BLaER1 treated with 17β-estradiol and CSF1 and Interleukin-3, amounts not matched to agents 10 nM and 100 nM (cell line): ENCODE measurements around the gene RALGAPA2.

Source experiments
- H3K27ac ChIP-seq, 11 experiments: shearing (Covaris generic); formaldehyde crosslinking; 2 replicates each; pipeline ENCODE4 v1.8.1; 2022
- H3K27me3 ChIP-seq, 11 experiments: shearing (Covaris generic); formaldehyde crosslinking; 2 replicates each; pipeline ENCODE4 v1.8.1; 2022
- H3K36me3 ChIP-seq, 11 experiments: shearing (Covaris generic); formaldehyde crosslinking; 2 replicates each; pipeline ENCODE4 v1.8.1; 2022
- H3K4me1 ChIP-seq, 10 experiments: shearing (Covaris generic); formaldehyde crosslinking; 2 replicates each; pipeline ENCODE4 v1.8.1; 2022
- H3K4me2 ChIP-seq, 11 experiments: shearing (Covaris generic); formaldehyde crosslinking; 2 replicates each; pipeline ENCODE4 v1.8.1; 2022
- H3K4me3 ChIP-seq, 10 experiments: shearing (Covaris generic); formaldehyde crosslinking; 2 replicates each; pipeline ENCODE4 v1.8.1; 2022
- H3K9ac ChIP-seq, 11 experiments: shearing (Covaris generic); formaldehyde crosslinking; 2 replicates each; pipeline ENCODE4 v1.8.1; 2022
- H3K9me3 ChIP-seq, 11 experiments: shearing (Covaris generic); formaldehyde crosslinking; replicated peaks in 1 of 11; 2 replicates each; pipeline ENCODE4 v1.8.1; 2022
- H4K20me1 ChIP-seq, 11 experiments: shearing (Covaris generic); formaldehyde crosslinking; 2 replicates each; pipeline ENCODE4 v1.8.1; 2022
- Cebpa-rat ChIP-seq, 11 experiments: shearing (Covaris generic); IDR thresholded peaks; 2 replicates each; pipeline ENCODE4 v1.8.1; 2022

Gene RALGAPA2

GRCh38 chr20:20446001-20446400, 266.4 kb downstream of the RALGAPA2 start:
- Histone ChIP-seq H3K36me3 (no peaks in the 10 kb centered on the region), H3K27me3 (no peaks in the 10 kb centered on the region; a peak in 1 of 22 replicates), H3K4me1 (peaks cover 12 to 22% (median 16%) of the 10 kb centered on the region in 10 experiments), H3K4me2 (0 out of 22 replicates have a peak overlapping the region, but pooled peaks of 1 of the 11 experiments have one; percentile 16), H3K27ac (no peak overlapping the region), H4K20me1 (no peaks in the 10 kb centered on the region), H3K9me3 (no peaks in the 10 kb centered on the region), H3K4me3 (no peak overlapping the region), H3K9ac (no peak overlapping the region)
- no peak for TF ChIP-seq Cebpa-rat (IDR thresholded peaks at IDR 0.05)

- H3K27me3 ChIP-seq, result no peaks in the 10 kb centered on the region; a peak in 1 of 22 replicates
- no peak overlapping the region for H3K4me3 ChIP-seq
- H3K9me3 ChIP-seq, result no peaks in the 10 kb centered on the region
- H3K36me3 ChIP-seq, result no peaks in the 10 kb centered on the region; a peak in 1 of 22 replicates
- no peak overlapping the region for H3K9ac ChIP-seq
- H3K27ac ChIP-seq, result no peak overlapping the region
- H3K4me1 ChIP-seq, result peaks cover 12 to 21% (median 16%) of the 10 kb centered on the region in 10 experiments
- TF ChIP-seq Cebpa-rat (IDR thresholded peaks at IDR 0.05), result no peak
- peak overlapping the region; percentile 53 to 75 (median 67) for H3K4me2 ChIP-seq
- no peaks in the 10 kb centered on the region for H4K20me1 ChIP-seq
Observed at GRCh38 chr20:20443504-20443903, 268.9 kb downstream of the RALGAPA2 start.

- Histone ChIP-seq H3K27me3 (no peaks in the 10 kb centered on the region; a peak in 1 of 22 replicates), H3K9ac (no peak overlapping the region), H3K27ac (no peak overlapping the region), H3K4me3 (no peak overlapping the region), H3K4me2 (peak overlapping the region in 1 of 11 experiments; percentile 70; a peak in 1 of 22 replicates), H3K36me3 (peaks cover 0 to 6% (median 0%) of the 10 kb centered on the region in 11 experiments; a peak in 4 of 22 replicates), H3K4me1 (peaks cover 12 to 21% (median 16%) of the 10 kb centered on the region in 10 experiments), H4K20me1 (no peaks in the 10 kb centered on the region), H3K9me3 (no peaks in the 10 kb centered on the region)
- TF ChIP-seq Cebpa-rat (IDR thresholded peaks at IDR 0.05), result no peak
Observed at GRCh38 chr20:20442466-20442865, 270.0 kb downstream of the RALGAPA2 start.

GRCh38 chr20:20440886-20441658, 271.4 kb downstream of the RALGAPA2 start:
- H4K20me1 ChIP-seq, result no peaks in the 10 kb centered on the region
- H3K4me1 ChIP-seq, result peaks cover 12 to 17% (median 14%) of the 10 kb centered on the region in 10 experiments
- no peaks in the 10 kb centered on the region for H3K9me3 ChIP-seq
- no peak for TF ChIP-seq Cebpa-rat (IDR thresholded peaks at IDR 0.05)
- H3K4me3 ChIP-seq, result no peak overlapping the region
- no peak overlapping the region for H3K27ac ChIP-seq
- no peaks in the 10 kb centered on the region; a peak in 1 of 22 replicates for H3K27me3 ChIP-seq
- 0 out of 22 replicates have a peak overlapping the region, but pooled peaks of 1 of the 11 experiments have one; percentile 12 for H3K4me2 ChIP-seq
- no peak overlapping the region for H3K9ac ChIP-seq
- H3K36me3 ChIP-seq, result peaks cover 0 to 15% (median 0%) of the 10 kb centered on the region in 11 experiments; a peak in 6 of 22 replicates

GRCh38 chr20:20440481-20440880, 272.0 kb downstream of the RALGAPA2 start:
- H3K27me3 ChIP-seq, result no peaks in the 10 kb centered on the region; a peak in 1 of 22 replicates
- no peak overlapping the region for H3K9ac ChIP-seq
- peaks cover 0 to 15% (median 0%) of the 10 kb centered on the region in 11 experiments; a peak in 7 of 22 replicates for H3K36me3 ChIP-seq
- H3K4me3 ChIP-seq, result no peak overlapping the region
- H3K9me3 ChIP-seq, result no peaks in the 10 kb centered on the region
- H3K27ac ChIP-seq, result no peak overlapping the region
- H3K4me1 ChIP-seq, result peaks cover 11 to 17% (median 14%) of the 10 kb centered on the region in 10 experiments
- TF ChIP-seq Cebpa-rat (IDR thresholded peaks at IDR 0.05), result no peak
- H3K4me2 ChIP-seq, result no peak overlapping the region
- no peaks in the 10 kb centered on the region for H4K20me1 ChIP-seq

GRCh38 chr20:20439602-20440190, 272.7 kb downstream of the RALGAPA2 start:
- no peak overlapping the region for H3K27ac ChIP-seq
- H3K9ac ChIP-seq, result no peak overlapping the region
- no peak overlapping the region for H3K4me3 ChIP-seq
- H3K4me1 ChIP-seq, result peaks cover 11 to 17% (median 14%) of the 10 kb centered on the region in 10 experiments
- TF ChIP-seq Cebpa-rat (IDR thresholded peaks at IDR 0.05), result no peak
- no peak overlapping the region for H3K4me2 ChIP-seq
- no peaks in the 10 kb centered on the region; a peak in 1 of 22 replicates for H3K27me3 ChIP-seq
- H3K36me3 ChIP-seq, result peaks cover 0 to 15% (median 0%) of the 10 kb centered on the region in 11 experiments; a peak in 8 of 22 replicates
- H4K20me1 ChIP-seq, result no peaks in the 10 kb centered on the region
- no peaks in the 10 kb centered on the region for H3K9me3 ChIP-seq

- H4K20me1 ChIP-seq, result no peaks in the 10 kb centered on the region
- TF ChIP-seq Cebpa-rat (IDR thresholded peaks at IDR 0.05), result no peak
- no peaks in the 10 kb centered on the region; a peak in 1 of 22 replicates for H3K27me3 ChIP-seq
- H3K4me1 ChIP-seq, result peaks cover 0 to 4% (median 0%) of the 10 kb centered on the region in 10 experiments; a peak in 1 of 20 replicates
- no peak overlapping the region for H3K4me2 ChIP-seq
- H3K4me3 ChIP-seq, result no peak overlapping the region
- peaks cover 0 to 15% (median 0%) of the 10 kb centered on the region in 11 experiments; a peak in 8 of 22 replicates for H3K36me3 ChIP-seq
- no peak overlapping the region for H3K27ac ChIP-seq
- no peaks in the 10 kb centered on the region for H3K9me3 ChIP-seq
- no peak overlapping the region for H3K9ac ChIP-seq
Observed at GRCh38 chr20:20437314-20437713, 275.1 kb downstream of the RALGAPA2 start.

- no peaks in the 10 kb centered on the region for H4K20me1 ChIP-seq
- no peak overlapping the region for H3K9ac ChIP-seq
- TF ChIP-seq Cebpa-rat (IDR thresholded peaks at IDR 0.05), result no peak
- no peak overlapping the region for H3K4me3 ChIP-seq
- H3K9me3 ChIP-seq, result no peaks in the 10 kb centered on the region
- peaks cover 0 to 4% (median 0%) of the 10 kb centered on the region in 10 experiments; a peak in 1 of 20 replicates for H3K4me1 ChIP-seq
- peaks cover 0 to 15% (median 0%) of the 10 kb centered on the region in 11 experiments; a peak in 8 of 22 replicates for H3K36me3 ChIP-seq
- H3K4me2 ChIP-seq, result no peak overlapping the region
- no peaks in the 10 kb centered on the region for H3K27me3 ChIP-seq
- no peak overlapping the region for H3K27ac ChIP-seq
Observed at GRCh38 chr20:20436689-20437088, 275.8 kb downstream of the RALGAPA2 start.

- no peaks in the 10 kb centered on the region for H4K20me1 ChIP-seq
- H3K9me3 ChIP-seq, result no peaks in the 10 kb centered on the region
- H3K27ac ChIP-seq, result no peak overlapping the region
- H3K36me3 ChIP-seq, result peaks cover 0 to 19% (median 4%) of the 10 kb centered on the region in 11 experiments; a peak in 8 of 22 replicates
- TF ChIP-seq Cebpa-rat (IDR thresholded peaks at IDR 0.05), result no peak
- H3K4me3 ChIP-seq, result no peak overlapping the region
- H3K4me1 ChIP-seq, result no peaks in the 10 kb centered on the region
- no peak overlapping the region for H3K4me2 ChIP-seq
- H3K27me3 ChIP-seq, result no peaks in the 10 kb centered on the region
- no peak overlapping the region for H3K9ac ChIP-seq
Observed at GRCh38 chr20:20435453-20435852, 277.0 kb downstream of the RALGAPA2 start.
